Erythroblast (primary cell): ENCODE data around the gene KCNIP4.
A peak's percentile ranks its signal among the peaks of the same experiment; 100 is the strongest.

Source experiments
- DNase-seq, 2 experiments: peaks; one replicate each; lab custom pipeline; 2025; lab: John Stamatoyannopoulos, UW
- GATA1 ChIP-seq: IDR thresholded peaks from 2 replicates; pipeline ENCODE4 v1.6.1; 2011; ENCODE audit warnings: low read depth, mild to moderate bottlenecking, control low read depth, low read length, moderate library complexity
- POLR2A ChIP-seq: IDR thresholded peaks from 2 replicates; pipeline ENCODE4 v1.6.1; 2011; ENCODE audit warnings: mild to moderate bottlenecking, low read length

KCNIP4 gene

GRCh38 chr4:21531048-21531447, 417.5 kb downstream of the KCNIP4 start:
- TF ChIP-seq GATA1 (no peak), POLR2A (no peak)
- no peak for DNase-seq

- TF ChIP-seq GATA1 (no peak), POLR2A (no peak)
- DNase-seq, result no peak
These were observed 419.4 kb downstream of the KCNIP4 start for GRCh38 chr4:21529214-21529613.

DNA sequence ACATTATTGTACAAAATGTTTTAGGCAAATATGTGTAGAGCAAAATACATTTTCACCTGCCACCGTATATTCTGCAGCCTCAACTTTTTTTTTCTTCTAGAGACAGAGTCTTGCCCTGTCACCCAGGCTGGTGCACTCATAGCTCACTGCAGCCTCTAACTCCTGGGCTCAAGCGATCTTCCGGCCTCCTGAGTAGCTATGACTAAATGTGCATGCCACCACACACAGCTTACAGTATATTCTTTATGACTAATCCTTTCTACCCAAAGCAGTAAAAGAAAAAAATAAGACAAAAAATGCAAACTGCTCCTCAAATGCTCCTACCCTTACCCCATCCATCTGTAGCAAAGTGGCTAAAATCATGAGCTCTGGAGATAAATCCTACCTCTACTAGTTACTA, 426.3 kb downstream of the KCNIP4 start:
- DNase-seq, result no peak
- TF ChIP-seq GATA1 (no peak), POLR2A (no peak)

- no peak for DNase-seq
- no peak for TF ChIP-seq GATA1
- no peak for TF ChIP-seq POLR2A
These were observed 431.3 kb downstream of the KCNIP4 start for GRCh38 chr4:21517126-21517859.

- TF ChIP-seq POLR2A, result no peak
- no peak for TF ChIP-seq GATA1
These were observed 434.4 kb downstream of the KCNIP4 start for GRCh38 chr4:21514022-21514694.

GRCh38 chr4:21512353-21512752, 436.2 kb downstream of the KCNIP4 start:
- DNase-seq, result peak; percentile 5 to 23
- no peak for TF ChIP-seq POLR2A
- TF ChIP-seq GATA1, result no peak

More at GRCh38 chr4:21514022-21514694, 434.4 kb downstream of the KCNIP4 start:
- DNase-seq, result no peak

GRCh38 chr4:21507439-21507838, 441.1 kb downstream of the KCNIP4 start:
- DNase-seq, result peak in 1 of 2 experiments; percentile 1
- no peak for TF ChIP-seq GATA1
- TF ChIP-seq POLR2A, result no peak

- DNase-seq, result no peak
- TF ChIP-seq POLR2A (no peak), GATA1 (no peak)
These were observed 457.9 kb downstream of the KCNIP4 start for GRCh38 chr4:21490682-21491081.

DNA sequence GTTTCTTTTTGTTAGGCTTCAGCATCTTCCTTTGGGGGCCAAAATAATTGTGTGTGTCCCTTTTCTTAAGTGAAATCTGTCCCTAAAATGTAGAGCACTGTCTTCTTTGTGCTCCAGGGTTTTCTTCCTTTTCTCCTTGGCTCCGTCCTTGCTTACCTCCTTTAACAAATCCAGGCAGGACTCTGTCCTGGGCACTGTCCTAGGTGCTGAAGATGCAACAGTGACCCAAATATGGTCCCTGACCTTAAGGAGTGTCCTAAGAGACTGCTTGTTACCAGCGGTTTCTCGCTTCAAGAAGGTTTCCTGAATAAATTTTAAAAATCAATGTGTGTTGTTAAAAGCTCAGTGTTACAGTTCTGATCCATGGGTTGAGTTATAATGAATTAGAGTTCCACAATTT, 471.8 kb downstream of the KCNIP4 start:
- TF ChIP-seq POLR2A (no peak), GATA1 (no peak)

GRCh38 chr4:21474195-21474594, 474.4 kb downstream of the KCNIP4 start:
- TF ChIP-seq POLR2A (no peak), GATA1 (no peak)

More for the DNA sequence above, 471.8 kb downstream of the KCNIP4 start:
- DNase-seq, result no peak

GRCh38 chr4:21470535-21470934, 478.0 kb downstream of the KCNIP4 start:
- TF ChIP-seq POLR2A (no peak), GATA1 (no peak)
- DNase-seq, result no peak

More at GRCh38 chr4:21474195-21474594, 474.4 kb downstream of the KCNIP4 start:
- no peak for DNase-seq

DNA sequence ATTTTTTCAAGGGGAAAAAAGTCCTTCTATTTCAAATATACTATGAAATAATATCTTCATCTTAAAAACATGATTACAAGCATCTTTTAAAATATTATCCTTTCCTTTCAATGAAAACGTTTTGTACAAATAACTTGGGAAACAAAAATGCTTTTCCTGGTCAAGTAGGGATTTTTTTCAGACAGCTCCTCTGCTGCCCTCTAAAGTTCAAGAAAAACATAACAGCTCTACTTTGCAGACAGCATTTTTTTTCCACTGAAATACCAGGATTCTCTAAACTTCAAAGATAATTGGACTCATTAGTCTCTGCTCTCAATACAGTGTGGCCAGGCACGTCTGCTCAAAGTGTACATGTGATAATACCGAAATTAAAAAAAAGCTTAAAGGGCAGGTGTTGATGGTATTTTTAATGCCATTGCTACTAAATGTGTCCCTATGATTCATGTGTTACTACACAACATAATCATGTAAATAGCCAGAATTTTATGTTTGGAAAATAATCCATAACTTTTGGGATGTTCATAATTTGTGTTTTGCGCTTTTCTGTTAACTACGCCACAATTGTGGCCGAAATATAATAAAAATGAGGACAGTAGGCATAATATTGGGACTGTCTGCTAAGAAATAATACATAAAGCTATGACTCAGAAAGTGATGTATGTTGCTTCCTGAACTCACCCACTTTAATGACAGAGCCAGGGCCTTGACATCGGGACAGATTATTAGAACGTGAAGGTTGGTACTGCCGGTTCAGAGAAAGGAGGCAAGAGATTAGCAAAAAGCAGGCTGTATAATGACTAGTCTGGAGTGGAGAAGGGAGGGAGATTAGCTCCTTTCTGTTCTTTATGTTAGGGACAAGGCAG, 478.9 kb downstream of the KCNIP4 start:
- peak in 1 of 2 experiments; percentile 1 for DNase-seq
- TF ChIP-seq GATA1, result no peak
- TF ChIP-seq POLR2A, result no peak

DNA sequence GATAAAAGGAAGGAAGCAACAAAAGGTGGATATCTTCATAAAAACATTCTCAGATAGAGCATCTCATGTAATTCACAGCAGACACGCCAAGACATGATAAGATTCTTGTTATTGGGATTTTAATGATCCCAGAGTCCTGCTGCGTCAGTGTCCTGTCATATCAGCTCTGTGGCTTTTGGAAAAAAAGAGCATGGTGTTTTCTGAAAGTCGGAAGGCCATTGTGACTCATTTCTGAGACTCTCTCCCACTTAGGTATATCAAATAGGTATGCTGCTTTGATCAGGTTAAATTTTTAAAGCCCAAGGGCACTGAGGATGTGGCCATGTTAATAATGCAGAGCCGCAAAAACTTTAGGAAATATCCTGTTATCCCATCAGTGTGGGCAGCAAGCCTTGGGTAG, 481.0 kb downstream of the KCNIP4 start:
- DNase-seq, result no peak
- TF ChIP-seq POLR2A (no peak), GATA1 (no peak)
